H9 (cell line): ENCODE results near the gene RPA1. TPM values are rescaled to one million over a fixed set of nuclear protein-coding genes. Genes with fewer than 3 reads are reported as not detected.

ENCODE experiments used
- DNase-seq: peaks from one replicate; pipeline ENCODE4 v3.0.0-alpha.2; 2017
- H2AFZ ChIP-seq: one replicate; pipeline ENCODE4 v1.6.1; 2013; ENCODE audit warnings: mild to moderate bottlenecking, low read length, control low read depth, moderate library complexity
- H2AK5ac ChIP-seq: 2 replicates; pipeline ENCODE4 v1.6.1; 2013; ENCODE audit warnings: low read length, control low read depth, mixed read lengths; ENCODE audit not compliant: insufficient read length
- H2BK120ac ChIP-seq: one replicate; pipeline ENCODE4 v1.6.1; 2013; ENCODE audit warnings: low read depth, mild to moderate bottlenecking, low read length, control low read depth, inconsistent platforms; ENCODE audit not compliant: poor library complexity, severe bottlenecking
- H2BK12ac ChIP-seq: 2 replicates; pipeline ENCODE4 v1.6.1; 2013; ENCODE audit warnings: low read length, control low read depth, mixed read lengths, low read depth; ENCODE audit not compliant: insufficient read length
- H2BK15ac ChIP-seq: 2 replicates; pipeline ENCODE4 v1.6.1; 2013; ENCODE audit warnings: low read depth, low read length, control low read depth
- H2BK20ac ChIP-seq: one replicate; pipeline ENCODE4 v1.6.1; 2013; ENCODE audit warnings: low read depth, mild to moderate bottlenecking, low read length, control low read depth, inconsistent platforms; ENCODE audit not compliant: poor library complexity, severe bottlenecking
- H2BK5ac ChIP-seq: 2 replicates; pipeline ENCODE4 v1.6.1; 2013; ENCODE audit warnings: low read length, control low read depth, mixed read lengths; ENCODE audit not compliant: insufficient read length
- H3K14ac ChIP-seq: 2 replicates; pipeline ENCODE4 v1.6.1; 2013; ENCODE audit warnings: low read length, control low read depth; ENCODE audit not compliant: insufficient read depth
- H3K18ac ChIP-seq: 2 replicates; pipeline ENCODE4 v1.6.1; 2013; ENCODE audit warnings: low read depth, mild to moderate bottlenecking, mixed read lengths, low read length, control low read depth; ENCODE audit not compliant: insufficient read length
- H3K23ac ChIP-seq: 2 replicates; pipeline ENCODE4 v1.6.1; 2013; ENCODE audit warnings: low read length, control low read depth, mixed read lengths, low read depth; ENCODE audit not compliant: insufficient read length
- H3K23me2 ChIP-seq: 2 replicates; pipeline ENCODE4 v1.6.1; 2013; ENCODE audit warnings: low read depth, mild to moderate bottlenecking, mixed read lengths, low read length, control low read depth; ENCODE audit not compliant: insufficient read length, poor library complexity, severe bottlenecking
- H3K27ac ChIP-seq: 2 replicates; pipeline ENCODE4 v1.5.1; 2013; ENCODE audit warnings: low read length, control low read depth, mixed read lengths, low read depth; ENCODE audit not compliant: insufficient read length
- H3K27me3 ChIP-seq: 2 replicates; pipeline ENCODE4 v1.6.1; 2013; ENCODE audit warnings: low read length, control low read depth, inconsistent platforms; ENCODE audit not compliant: insufficient read depth
- H3K4ac ChIP-seq: 2 replicates; pipeline ENCODE4 v1.6.1; 2013; ENCODE audit warnings: low read depth, mild to moderate bottlenecking, control low read depth, inconsistent platforms, low read length, moderate library complexity
- H3K4me1 ChIP-seq: 2 replicates; pipeline ENCODE4 v1.6.1; 2013; ENCODE audit warnings: low read length, control low read depth, inconsistent platforms; ENCODE audit not compliant: insufficient read depth
- H3K4me2 ChIP-seq: 2 replicates; pipeline ENCODE4 v1.6.1; 2013; ENCODE audit warnings: low read length, control low read depth, mixed read lengths; ENCODE audit not compliant: insufficient read length, insufficient read depth
- H3K56ac ChIP-seq: 2 replicates; pipeline ENCODE4 v1.6.1; 2013; ENCODE audit warnings: low read depth, mild to moderate bottlenecking, mixed read lengths, low read length, control low read depth; ENCODE audit not compliant: insufficient read length
- H3K79me1 ChIP-seq: 2 replicates; pipeline ENCODE4 v1.6.1; 2013; ENCODE audit warnings: low read depth, mild to moderate bottlenecking, moderate library complexity, low read length, control low read depth, inconsistent platforms; ENCODE audit not compliant: insufficient read depth, poor library complexity, severe bottlenecking
- H3K79me2 ChIP-seq: 2 replicates; pipeline ENCODE4 v1.6.1; 2013; ENCODE audit warnings: low read length, control low read depth, inconsistent platforms; ENCODE audit not compliant: insufficient read depth
- H3K9ac ChIP-seq: 2 replicates; pipeline ENCODE4 v1.6.1; 2013; ENCODE audit warnings: low read length, control low read depth, mixed read lengths; ENCODE audit not compliant: insufficient read length; ENCODE audit errors: extremely low read depth
- H3K9me3 ChIP-seq: one replicate; pipeline ENCODE4 v1.6.1; 2013; ENCODE audit warnings: low read depth, low read length, inconsistent platforms; ENCODE audit not compliant: control insufficient read depth
- H3T11ph ChIP-seq: one replicate; pipeline ENCODE4 v1.6.1; 2013; ENCODE audit warnings: mild to moderate bottlenecking, low read length, control low read depth, inconsistent platforms
- H4K20me1 ChIP-seq: one replicate; pipeline ENCODE4 v1.6.1; 2013; ENCODE audit not compliant: control insufficient read depth, insufficient read length, insufficient read depth
- H4K5ac ChIP-seq: 2 replicates; pipeline ENCODE4 v1.6.1; 2013; ENCODE audit warnings: low read depth, mild to moderate bottlenecking, mixed read lengths, low read length, control low read depth; ENCODE audit not compliant: insufficient read length
- H4K8ac ChIP-seq: replicated peaks from 2 replicates; pipeline ENCODE4 v1.6.1; 2013; ENCODE audit warnings: low read length, control low read depth, mixed read lengths, low read depth; ENCODE audit not compliant: insufficient read length
- H4K91ac ChIP-seq: 2 replicates; pipeline ENCODE4 v1.6.1; 2013; ENCODE audit warnings: low read depth, mild to moderate bottlenecking, moderate library complexity, mixed read lengths, low read length, control low read depth; ENCODE audit not compliant: insufficient read length
- H3K27ac Mint-ChIP-seq, 3 experiments: 2 replicates in 2 of 3; 3 replicates in 1 of 3; pipeline ENCODE4 v1.8.0; 2020 to 2021; ENCODE audit warnings: mixed read lengths in 3 of 3, mild to moderate bottlenecking in 1 of 3, moderate library complexity in 1 of 3
- H3K27me3 Mint-ChIP-seq: 2 replicates; pipeline ENCODE4 v1.8.0; 2021; ENCODE audit warnings: low read depth, mild to moderate bottlenecking, moderate library complexity, mixed read lengths
- H3K36me3 Mint-ChIP-seq, 3 experiments: 2 replicates in 2 of 3; 3 replicates in 1 of 3; pipeline ENCODE4 v1.8.0; 2020 to 2021; ENCODE audit warnings: low read depth in 3 of 3, mixed read lengths in 3 of 3; ENCODE audit not compliant: insufficient read depth in 1 of 3
- H3K4me1 Mint-ChIP-seq, 2 experiments: 2 replicates each; pipeline ENCODE4 v1.8.0; 2020; ENCODE audit warnings: mixed read lengths in 2 of 2
- H3K4me3 Mint-ChIP-seq, 2 experiments: 2 replicates in 1 of 2; 3 replicates in 1 of 2; pipeline ENCODE4 v1.8.0; 2020 to 2021; ENCODE audit warnings: mild to moderate bottlenecking in 2 of 2, mixed read lengths in 2 of 2, moderate library complexity in 1 of 2
- H3K9me3 Mint-ChIP-seq, 2 experiments: 2 replicates in 1 of 2; 3 replicates in 1 of 2; pipeline ENCODE4 v1.8.0; 2020; ENCODE audit warnings: mild to moderate bottlenecking in 2 of 2, mixed read lengths in 2 of 2, moderate library complexity in 1 of 2
- WGBS: extraction: QIAGEN DNeasy Blood & Tissue Kit; methylation state at CpG from one replicate; pipeline ENCODE4 v1.1.7; 2013; ENCODE audit warnings: missing lambda C conversion rate, low lambda C conversion rate, mixed read lengths; ENCODE audit not compliant: insufficient read length; ENCODE audit errors: extremely low coverage; 5-methylcytosine and 5-hydroxymethylcytosine counted together
- total RNA-seq: library from RNA; stranded (reverse); gene quantifications from 2 replicates; pipeline ENCODE4 v1.2.1, GENCODE V29; 2021
- TF ChIP-seq, protein P1 (sequence below): fragments of 200-600 bp; sonication (generic); conservative IDR thresholded peaks from 3 replicates; pipeline ENCODE4 v1.8.0; 2021; ENCODE audit warnings: antibody characterized with exemption, mild to moderate bottlenecking

RPA1 gene
- total RNA-seq, 1 experiment from 2014 or later: 215 TPM

DNA sequence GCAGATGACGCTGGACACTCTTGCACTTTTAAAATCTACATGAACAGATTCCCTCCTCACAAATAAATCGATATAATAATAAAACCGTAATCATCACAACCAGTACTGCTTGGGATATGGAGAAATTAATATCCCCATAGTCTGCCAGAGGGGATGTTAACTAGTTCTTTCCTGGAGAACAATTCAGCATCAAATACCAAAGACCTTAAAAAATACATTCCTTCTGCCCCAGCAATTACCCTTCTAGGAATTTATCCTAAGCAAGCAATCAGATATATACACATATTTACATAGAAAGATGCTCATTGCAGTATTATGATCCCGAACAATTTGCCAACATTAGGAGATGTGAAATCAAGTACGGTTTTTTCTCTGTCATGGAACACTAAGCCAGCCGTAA lies 21.9 kb upstream of the RPA1 start:
- no peak overlapping the region for H3K27ac Mint-ChIP-seq
- peaks cover 3% of the 10 kb centered on the region for H3K79me1 ChIP-seq
- no peaks in the 10 kb centered on the region for H3K27me3 Mint-ChIP-seq
- H3T11ph ChIP-seq: no peak overlapping the region
- H3K9ac ChIP-seq: no peak overlapping the region
- H4K91ac ChIP-seq: no peak overlapping the region
- H3K4ac ChIP-seq: no peak overlapping the region
- H4K5ac ChIP-seq: no peak overlapping the region
- H2BK15ac ChIP-seq: no peak overlapping the region
- TF ChIP-seq, protein P1, sequence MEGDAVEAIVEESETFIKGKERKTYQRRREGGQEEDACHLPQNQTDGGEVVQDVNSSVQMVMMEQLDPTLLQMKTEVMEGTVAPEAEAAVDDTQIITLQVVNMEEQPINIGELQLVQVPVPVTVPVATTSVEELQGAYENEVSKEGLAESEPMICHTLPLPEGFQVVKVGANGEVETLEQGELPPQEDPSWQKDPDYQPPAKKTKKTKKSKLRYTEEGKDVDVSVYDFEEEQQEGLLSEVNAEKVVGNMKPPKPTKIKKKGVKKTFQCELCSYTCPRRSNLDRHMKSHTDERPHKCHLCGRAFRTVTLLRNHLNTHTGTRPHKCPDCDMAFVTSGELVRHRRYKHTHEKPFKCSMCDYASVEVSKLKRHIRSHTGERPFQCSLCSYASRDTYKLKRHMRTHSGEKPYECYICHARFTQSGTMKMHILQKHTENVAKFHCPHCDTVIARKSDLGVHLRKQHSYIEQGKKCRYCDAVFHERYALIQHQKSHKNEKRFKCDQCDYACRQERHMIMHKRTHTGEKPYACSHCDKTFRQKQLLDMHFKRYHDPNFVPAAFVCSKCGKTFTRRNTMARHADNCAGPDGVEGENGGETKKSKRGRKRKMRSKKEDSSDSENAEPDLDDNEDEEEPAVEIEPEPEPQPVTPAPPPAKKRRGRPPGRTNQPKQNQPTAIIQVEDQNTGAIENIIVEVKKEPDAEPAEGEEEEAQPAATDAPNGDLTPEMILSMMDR: no peak
- no peaks in the 10 kb centered on the region for H3K4me1 Mint-ChIP-seq
- H3K4me1 ChIP-seq: no peaks in the 10 kb centered on the region
- WGBS: no CpG with 5 or more reads among the region's 6 CpGs
- H3K9me3 ChIP-seq: no peaks in the 10 kb centered on the region
- H3K14ac ChIP-seq: no peak overlapping the region
- no peak overlapping the region for H2BK20ac ChIP-seq
- H3K23me2 ChIP-seq: no peaks in the 10 kb centered on the region
- no peak overlapping the region for H3K56ac ChIP-seq
- H3K9me3 Mint-ChIP-seq: no peaks in the 10 kb centered on the region
- no peak overlapping the region for H2BK12ac ChIP-seq
- no peaks in the 10 kb centered on the region for H3K79me2 ChIP-seq
- H2BK120ac ChIP-seq: no peak overlapping the region
- H2AFZ ChIP-seq: no peak overlapping the region
- DNase-seq: no peak
- no peak overlapping the region for H2AK5ac ChIP-seq
- no peak overlapping the region for H3K18ac ChIP-seq
- H3K27me3 ChIP-seq: no peaks in the 10 kb centered on the region
- no peak overlapping the region for H4K8ac ChIP-seq
- no peak overlapping the region for H3K27ac ChIP-seq
- no peaks in the 10 kb centered on the region for H4K20me1 ChIP-seq
- H2BK5ac ChIP-seq: no peak overlapping the region
- no peak overlapping the region for H3K23ac ChIP-seq
- no peak overlapping the region for H3K4me2 ChIP-seq
- no peak overlapping the region for H3K4me3 Mint-ChIP-seq
- H3K36me3 Mint-ChIP-seq: peaks cover 13 to 57% (median 40%) of the 10 kb centered on the region in 3 experiments
